Mucosa of rectum (tissue), 2 donors: ENCODE measurements around the gene SIPA1L3.

Experiments
- H3K27ac ChIP-seq, 2 donors: one replicate each; pipeline ENCODE4 v1.7.0; 2013; ENCODE audit warnings: inconsistent platforms in 2 of 2, low read depth in 2 of 2, low read length in 2 of 2
- H3K27me3 ChIP-seq, 2 donors: one replicate each; pipeline ENCODE4 v1.7.0; 2013; ENCODE audit warnings: low read length in 2 of 2; ENCODE audit not compliant: control insufficient read depth in 2 of 2, insufficient read depth in 2 of 2
- H3K36me3 ChIP-seq, 2 donors: one replicate each; pipeline ENCODE4 v1.7.0; 2013; ENCODE audit warnings: low read length in 2 of 2; ENCODE audit not compliant: control insufficient read depth in 2 of 2, insufficient read depth in 2 of 2
- H3K4me1 ChIP-seq, 2 donors: one replicate each; pipeline ENCODE4 v1.7.0; 2013; ENCODE audit warnings: low read length in 2 of 2, mild to moderate bottlenecking in 1 of 2; ENCODE audit not compliant: control insufficient read depth in 2 of 2, insufficient read depth in 2 of 2
- H3K4me3 ChIP-seq, 2 donors: one replicate each; pipeline ENCODE4 v1.7.0; 2013; ENCODE audit warnings: low read length in 2 of 2
- H3K9ac ChIP-seq, 2 donors: one replicate each; pipeline ENCODE4 v1.7.0; 2013; ENCODE audit warnings: low read length in 2 of 2, low read depth in 1 of 2, mild to moderate bottlenecking in 1 of 2
- H3K9me3 ChIP-seq, 2 donors: one replicate each; pipeline ENCODE4 v1.7.0; 2013; ENCODE audit warnings: low read length in 2 of 2; ENCODE audit not compliant: control insufficient read depth in 2 of 2
- donor health status: healthy.
- donor health status: Normal muscosa, but diverticular disease.

Gene SIPA1L3

DNA sequence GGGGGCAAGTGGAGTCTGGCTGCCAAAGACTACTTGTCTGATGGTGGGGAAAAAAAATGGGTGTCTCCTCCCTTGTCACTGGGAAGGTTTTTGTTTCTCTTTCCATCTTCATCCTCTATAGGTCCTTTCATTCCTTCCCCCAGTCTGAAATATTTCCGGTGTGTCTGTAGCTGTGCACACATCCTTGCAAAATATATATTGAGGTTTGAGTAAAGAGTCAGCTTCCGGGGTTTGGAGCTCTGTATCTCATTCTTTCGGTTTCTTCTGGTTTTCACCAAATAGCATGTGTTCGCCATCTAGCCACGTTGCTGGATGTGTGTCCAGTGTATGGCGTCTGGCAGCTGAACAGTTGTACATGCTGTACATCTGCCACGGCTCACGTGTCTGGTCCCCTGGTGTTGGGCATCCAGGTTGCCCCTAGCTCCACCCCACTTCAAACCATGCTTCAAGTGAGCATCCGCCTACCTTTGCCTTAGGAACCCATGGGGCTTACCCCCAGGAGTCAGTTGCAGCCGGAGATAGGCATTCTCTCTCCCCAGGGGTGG lies 142.2 kb downstream of the SIPA1L3 start:
- no peaks in the 10 kb centered on the region for H3K27me3 ChIP-seq
- no peaks in the 10 kb centered on the region for H3K9me3 ChIP-seq
- H3K4me1 ChIP-seq: peaks cover 3 to 16% of the 10 kb centered on the region in 2 donors
- peak overlapping the region; percentile 29 to 78 for H3K27ac ChIP-seq
- peaks cover 6 to 8% of the 10 kb centered on the region in 2 donors for H3K36me3 ChIP-seq
- H3K4me3 ChIP-seq: peak overlapping the region in 1 of 2 donors; percentile 48
- no peak overlapping the region for H3K9ac ChIP-seq

DNA sequence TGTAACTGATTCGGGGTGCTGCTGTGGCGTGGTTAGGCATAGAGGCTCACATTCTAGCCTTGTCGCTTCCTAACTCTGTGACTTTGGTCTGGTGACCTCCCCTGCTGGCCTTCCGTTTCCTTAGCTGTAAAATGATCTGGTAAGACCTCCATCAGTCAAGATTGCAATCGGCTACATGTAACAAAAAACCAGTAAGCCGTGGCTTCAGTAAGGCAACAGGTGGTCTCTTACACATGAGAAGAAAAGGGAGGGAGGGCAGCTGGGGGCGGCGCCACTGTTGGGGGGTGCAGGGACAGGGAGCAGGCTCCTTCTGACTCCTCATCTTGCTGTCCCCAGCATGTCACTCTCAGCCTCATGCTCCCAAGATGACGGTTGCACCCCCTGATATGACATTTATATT lies 148.0 kb downstream of the SIPA1L3 start:
- Histone ChIP-seq H3K9ac (no peak overlapping the region), H3K27ac (no peak overlapping the region), H3K9me3 (no peaks in the 10 kb centered on the region), H3K4me1 (peaks cover under 1 to 9% of the 10 kb centered on the region in 2 donors), H3K27me3 (no peaks in the 10 kb centered on the region), H3K4me3 (no peak overlapping the region), H3K36me3 (peaks cover 2% of the 10 kb centered on the region in 2 donors)

DNA sequence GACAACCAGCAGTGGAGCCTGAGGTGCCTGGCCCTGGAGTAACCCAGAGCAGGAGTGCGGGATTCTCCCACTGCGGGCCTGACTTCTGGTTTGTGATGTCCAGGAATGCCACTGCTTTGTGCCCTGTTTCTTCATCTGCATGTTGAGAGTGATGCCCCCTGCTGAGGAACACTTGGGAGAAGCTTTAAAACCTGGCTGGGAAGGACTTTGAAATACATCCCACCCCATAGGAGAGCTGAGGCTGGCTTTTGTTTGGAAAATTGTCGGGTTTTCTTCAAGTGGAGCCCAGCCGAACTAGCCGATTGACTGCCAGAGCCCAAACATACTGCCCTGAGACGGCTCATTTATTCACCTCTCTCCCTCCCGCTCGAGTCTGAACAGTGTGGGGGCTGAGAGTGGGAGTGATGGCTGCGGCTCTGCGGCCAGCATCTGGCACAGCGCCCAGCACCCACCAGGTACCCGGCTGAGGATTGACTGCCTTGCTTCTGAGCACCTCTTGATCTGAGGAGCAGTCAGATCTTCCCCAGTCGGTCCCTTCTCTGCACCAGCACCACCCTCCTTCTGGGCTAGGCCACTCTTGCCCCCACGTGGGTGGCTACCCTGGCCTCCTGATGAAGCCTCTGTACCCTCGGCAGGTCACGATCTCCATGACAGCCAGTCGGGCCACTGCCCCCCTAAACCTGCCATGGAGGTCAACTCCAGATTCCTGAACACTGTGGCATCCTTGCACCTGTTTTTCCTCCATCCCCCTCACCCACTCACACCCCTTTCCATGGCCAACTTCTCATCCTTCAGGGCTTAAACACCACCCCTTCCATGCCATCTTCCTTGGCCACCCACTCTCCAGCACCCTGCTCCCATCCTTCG lies 148.9 kb downstream of the SIPA1L3 start:
- Histone ChIP-seq H3K4me1 (peaks cover 3 to 9% of the 10 kb centered on the region in 2 donors), H3K9me3 (no peaks in the 10 kb centered on the region), H3K27me3 (no peaks in the 10 kb centered on the region), H3K36me3 (peaks cover 2% of the 10 kb centered on the region in 2 donors), H3K9ac (no peak overlapping the region), H3K27ac (no peak overlapping the region), H3K4me3 (no peak overlapping the region)

DNA sequence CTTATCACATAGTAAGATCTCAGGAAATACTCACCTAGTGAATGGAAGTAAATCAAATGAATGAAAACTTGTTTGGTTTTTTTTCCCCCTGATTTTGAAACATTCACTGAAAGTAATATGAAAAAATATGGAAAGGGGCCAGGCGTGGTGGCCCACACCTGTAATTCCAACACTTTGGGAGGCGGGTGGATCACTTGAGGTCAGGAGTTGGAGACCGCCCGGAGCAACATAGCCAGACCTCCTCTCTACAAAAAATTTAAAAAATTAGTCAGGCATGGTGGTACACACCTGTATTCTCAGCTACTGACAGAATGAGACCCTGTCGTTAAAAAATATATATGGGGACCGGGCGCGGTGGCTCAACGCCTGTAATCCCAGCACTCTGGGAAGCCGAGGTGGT lies 149.6 kb downstream of the SIPA1L3 start:
- Histone ChIP-seq H3K4me3 (no peak overlapping the region), H3K4me1 (peaks cover 3 to 9% of the 10 kb centered on the region in 2 donors), H3K9me3 (no peaks in the 10 kb centered on the region), H3K9ac (no peak overlapping the region), H3K36me3 (peaks cover 2 to 5% of the 10 kb centered on the region in 2 donors), H3K27me3 (no peaks in the 10 kb centered on the region), H3K27ac (no peak overlapping the region)

DNA sequence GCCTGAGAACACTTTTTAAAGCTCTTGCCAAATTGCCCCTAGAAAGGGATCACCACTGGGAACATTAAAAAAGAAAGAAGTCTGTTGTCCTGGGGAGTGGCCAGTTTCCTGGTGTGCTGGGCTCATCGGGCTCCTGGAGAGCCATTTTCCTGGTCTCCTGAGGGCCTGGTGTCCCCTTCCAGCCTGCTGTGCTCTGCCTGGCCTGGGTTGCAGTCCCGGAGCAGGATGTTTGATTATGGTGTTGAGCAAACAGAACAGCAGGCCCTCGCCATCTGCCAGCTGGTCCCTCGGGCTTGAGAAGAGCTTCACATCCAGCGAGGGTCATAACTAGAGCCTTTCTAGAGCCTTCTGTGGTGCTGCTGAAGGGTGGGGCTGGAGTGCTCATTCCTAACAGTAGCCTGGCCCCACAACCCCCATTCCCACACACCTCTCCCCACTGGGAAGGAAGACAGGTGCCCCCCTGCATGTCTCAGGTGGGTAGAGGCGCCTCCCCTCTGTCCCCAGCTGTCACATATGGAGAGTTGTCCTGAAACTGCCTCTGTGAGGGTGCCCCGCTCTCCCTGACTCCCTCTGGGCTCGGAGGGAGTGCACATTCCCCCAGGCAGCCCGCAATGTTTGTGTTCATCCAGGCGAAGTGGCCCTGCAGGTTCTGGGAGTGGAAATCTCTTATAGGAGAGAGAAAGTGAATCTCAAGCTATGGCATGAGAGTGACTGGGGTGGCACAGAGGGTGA lies 151.1 kb downstream of the SIPA1L3 start:
- H3K27me3 ChIP-seq: no peaks in the 10 kb centered on the region
- H3K9ac ChIP-seq: peak overlapping the region in 1 of 2 donors; percentile 43
- no peaks in the 10 kb centered on the region for H3K9me3 ChIP-seq
- peak overlapping the region; percentile 71 to 73 for H3K27ac ChIP-seq
- peaks cover 2 to 9% of the 10 kb centered on the region in 2 donors for H3K36me3 ChIP-seq
- peaks cover 3 to 6% of the 10 kb centered on the region in 2 donors for H3K4me1 ChIP-seq
- no peak overlapping the region for H3K4me3 ChIP-seq

DNA sequence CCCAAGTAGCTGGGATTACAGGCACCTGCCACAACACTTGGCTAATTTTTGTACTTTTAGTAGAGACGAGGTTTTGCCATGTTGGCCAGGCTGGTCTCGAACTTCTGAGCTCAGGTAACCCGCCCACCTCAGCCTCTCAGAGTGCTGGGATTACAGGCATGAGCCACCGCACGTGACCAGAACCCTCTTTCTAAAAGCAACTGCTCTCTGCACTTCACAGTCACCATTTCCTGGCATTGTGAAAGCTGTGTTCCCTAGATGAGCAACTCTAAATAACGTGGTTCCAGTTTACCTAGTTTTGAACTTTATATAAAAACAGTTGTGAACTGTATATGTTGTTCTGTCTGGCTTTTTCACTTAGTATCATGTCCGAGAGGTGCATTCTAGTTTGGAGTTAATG lies 152.9 kb downstream of the SIPA1L3 start:
- Histone ChIP-seq H3K27ac (peak overlapping the region; percentile 3 to 23), H3K36me3 (peaks cover 2 to 9% of the 10 kb centered on the region in 2 donors), H3K9me3 (no peaks in the 10 kb centered on the region), H3K4me1 (peaks cover 3 to 6% of the 10 kb centered on the region in 2 donors), H3K27me3 (no peaks in the 10 kb centered on the region), H3K9ac (no peak overlapping the region), H3K4me3 (no peak overlapping the region)

DNA sequence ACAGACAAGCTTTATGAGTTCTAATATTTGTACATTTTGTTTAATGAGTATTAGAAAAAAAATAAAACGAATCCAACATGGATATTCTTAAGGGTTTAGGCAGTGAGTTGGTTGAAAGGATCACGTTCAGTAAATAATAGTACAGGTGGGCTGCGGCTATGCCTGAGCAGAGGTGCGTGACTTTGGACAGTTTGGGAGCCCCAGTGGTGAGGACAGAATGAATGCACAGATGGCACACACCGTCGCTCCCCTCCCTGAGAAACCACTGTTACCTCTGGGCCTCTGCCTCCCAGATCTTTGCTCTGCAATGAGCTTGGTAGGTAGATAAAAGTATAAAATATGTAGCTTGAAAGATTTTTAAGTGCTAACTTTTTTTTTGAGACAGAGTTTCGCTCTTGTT lies 153.3 kb downstream of the SIPA1L3 start:
- H3K27ac ChIP-seq: peak overlapping the region; percentile 3 to 23

DNA sequence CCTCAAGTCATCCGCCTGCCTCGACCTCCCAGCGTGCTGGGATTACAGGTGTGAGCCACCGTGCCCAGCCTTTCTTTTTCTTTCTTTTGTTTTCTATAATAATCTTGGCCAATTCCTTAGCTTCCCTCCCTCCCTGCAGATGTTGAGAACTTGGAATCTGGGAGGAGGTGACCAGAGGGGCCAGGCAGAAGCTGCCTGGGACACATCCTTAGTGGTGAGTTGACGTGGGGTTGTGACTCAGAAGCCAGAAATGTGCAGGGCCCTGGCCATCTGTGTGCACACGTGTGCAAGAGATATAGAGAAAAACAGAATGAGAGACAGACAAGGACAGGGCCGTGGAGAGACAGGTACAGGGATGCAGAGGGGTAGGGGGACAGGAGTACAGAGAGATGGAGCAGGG lies 154.3 kb downstream of the SIPA1L3 start:
- no peak overlapping the region for H3K27ac ChIP-seq
- H3K27me3 ChIP-seq: no peaks in the 10 kb centered on the region
- no peak overlapping the region for H3K4me3 ChIP-seq
- peaks cover 3 to 6% of the 10 kb centered on the region in 2 donors for H3K4me1 ChIP-seq
- H3K36me3 ChIP-seq: peaks cover 0 to 7% of the 10 kb centered on the region in 2 donors
- H3K9me3 ChIP-seq: no peaks in the 10 kb centered on the region
- no peak overlapping the region for H3K9ac ChIP-seq

More for the DNA sequence above, 153.3 kb downstream of the SIPA1L3 start:
- H3K4me3 ChIP-seq: no peak overlapping the region
- H3K27me3 ChIP-seq: no peaks in the 10 kb centered on the region
- H3K9ac ChIP-seq: no peak overlapping the region
- peaks cover 2 to 9% of the 10 kb centered on the region in 2 donors for H3K36me3 ChIP-seq
- no peaks in the 10 kb centered on the region for H3K9me3 ChIP-seq
- H3K4me1 ChIP-seq: peaks cover 3 to 6% of the 10 kb centered on the region in 2 donors

DNA sequence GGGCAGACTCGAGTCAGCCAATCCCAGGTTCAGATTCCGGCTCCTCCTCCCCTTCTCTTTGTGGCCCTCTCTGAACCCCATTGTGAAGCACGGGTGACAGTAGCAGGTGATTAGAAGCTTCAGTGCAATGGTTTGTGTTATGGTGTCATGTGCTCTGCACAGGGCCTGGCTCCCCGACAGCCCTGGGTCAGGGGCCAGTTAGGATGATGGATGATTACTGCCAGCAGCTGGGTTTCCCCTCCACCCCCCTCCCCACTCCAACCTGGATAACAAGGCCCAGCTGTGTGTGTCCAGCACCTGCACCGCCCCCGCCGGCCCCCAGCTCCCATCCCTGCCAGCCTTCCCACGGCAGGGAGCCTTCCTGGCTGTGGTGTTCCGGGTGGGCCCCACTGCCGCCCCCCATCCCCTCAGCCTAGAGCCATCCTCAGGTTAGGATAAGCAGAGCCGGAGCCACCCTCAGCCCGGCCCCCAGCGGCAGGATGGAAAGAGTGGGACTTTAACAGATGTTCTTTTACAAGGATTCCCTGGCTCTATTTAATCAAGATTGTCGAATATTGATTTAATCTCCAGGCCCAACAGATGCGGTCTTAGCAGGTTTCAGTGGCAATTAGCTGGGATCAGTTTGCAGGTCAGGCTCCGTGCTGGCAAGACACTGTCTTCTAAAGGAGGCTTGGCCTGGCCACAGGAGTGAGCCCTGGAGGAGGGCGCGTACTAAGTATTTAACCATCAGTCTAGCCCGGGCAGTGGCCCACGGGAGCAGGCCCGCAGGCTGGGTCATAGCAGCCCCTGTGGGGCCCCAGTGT lies 156.2 kb downstream of the SIPA1L3 start:
- peaks cover 0 to 7% of the 10 kb centered on the region in 2 donors for H3K36me3 ChIP-seq
- no peaks in the 10 kb centered on the region for H3K9me3 ChIP-seq
- no peak overlapping the region for H3K9ac ChIP-seq
- no peak overlapping the region for H3K4me3 ChIP-seq
- H3K27me3 ChIP-seq: no peaks in the 10 kb centered on the region
- peaks cover 3 to 4% of the 10 kb centered on the region in 2 donors for H3K4me1 ChIP-seq
- peak overlapping the region in 1 of 2 donors; percentile 49 for H3K27ac ChIP-seq
